Right renal pelvis (tissue), 4 donors: ENCODE data around the gene FLACC1. TPM values are rescaled to one million over a fixed set of nuclear protein-coding genes. Genes with fewer than 3 reads are reported as not detected.
"Not testable (repeated sequence)": the region's sequence is repeated elsewhere in the genome, so short reads cannot be mapped to it uniquely, and the experiment has no call there.

Experiments
- DNase-seq, 4 donors: peaks; one replicate each; pipeline ENCODE4 v3.0.0-alpha.2; 2013; ENCODE audit warnings: low read depth in 4 of 4, low spot score in 3 of 4, missing footprints in 1 of 4
- polyA plus RNA-seq, 4 donors: library from polyadenylated mRNA; unstranded; fragments of 120-200 nt; gene quantifications; one replicate each; pipeline ENCODE4 v1.2.1, GENCODE V29; 2013; ENCODE audit not compliant: insufficient read length in 4 of 4

Gene FLACC1
- polyA plus RNA-seq, 4 donors, result 1.4 to 2.8 (median 1.8) TPM

- DNase-seq, result no peak
Measured at GRCh38 chr2:201350879-201351278, 6.3 kb downstream of the FLACC1 start.

DNA sequence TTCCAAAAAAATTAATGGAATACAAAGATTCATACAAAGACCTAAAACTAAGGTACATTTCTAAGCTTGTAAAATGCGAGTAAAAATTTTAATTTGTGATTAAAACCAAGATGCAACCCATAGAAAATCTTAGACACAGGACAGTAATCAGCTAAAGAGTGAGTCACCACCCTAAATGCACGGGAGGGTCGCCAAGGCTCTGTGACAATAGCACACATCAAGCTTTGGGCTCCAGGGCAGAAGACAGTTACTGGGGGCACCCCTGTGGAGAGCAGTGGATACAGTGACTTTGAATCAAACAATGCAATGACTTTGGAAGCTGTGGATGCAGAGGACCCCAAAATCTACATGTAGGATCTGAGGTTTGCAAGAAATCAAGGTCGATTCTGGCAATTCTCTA is 7.5 kb downstream of the FLACC1 start:
- DNase-seq, result no peak

DNA sequence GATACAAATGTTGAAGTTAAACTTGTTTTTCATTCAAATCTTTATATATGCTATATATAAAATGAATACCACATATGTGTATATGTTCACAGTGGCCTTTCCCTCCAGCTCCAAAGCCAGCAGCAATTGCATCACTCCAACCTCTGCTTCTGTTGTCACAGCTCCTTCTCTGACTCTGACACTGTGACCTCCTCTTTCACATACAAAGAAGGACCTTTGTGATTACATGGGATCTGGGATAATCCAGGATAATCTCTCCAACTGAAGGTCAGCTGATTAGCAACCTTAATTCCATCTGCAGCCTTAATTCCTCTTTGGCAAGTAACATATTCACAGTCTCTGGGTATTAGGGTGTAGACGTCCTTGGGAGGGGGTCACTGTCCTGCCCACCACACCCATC is 8.4 kb downstream of the FLACC1 start:
- DNase-seq, result no peak

DNA sequence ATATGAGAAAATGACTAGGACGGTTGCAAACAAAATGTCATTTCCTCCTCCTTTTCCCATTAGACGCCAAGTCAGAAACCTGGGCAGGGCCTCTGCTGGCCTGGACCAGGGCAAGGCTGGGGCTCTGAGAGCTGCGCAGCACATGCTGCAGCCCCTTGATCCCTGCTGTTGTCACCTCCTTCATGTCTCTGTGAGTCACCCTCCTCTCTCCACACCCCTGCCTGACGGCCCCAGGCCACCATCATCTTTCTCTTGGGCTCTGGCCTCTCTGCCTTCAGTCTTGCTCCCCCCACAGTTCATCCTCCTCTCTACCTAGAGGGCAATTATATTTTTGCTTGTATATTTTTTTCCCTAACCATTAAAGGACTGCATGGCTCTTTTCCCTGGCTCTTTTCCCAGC is 10.0 kb downstream of the FLACC1 start:
- no peak for DNase-seq

GRCh38 chr2:201345625-201346213 is 11.4 kb downstream of the FLACC1 start:
- DNase-seq, result no peak

DNA sequence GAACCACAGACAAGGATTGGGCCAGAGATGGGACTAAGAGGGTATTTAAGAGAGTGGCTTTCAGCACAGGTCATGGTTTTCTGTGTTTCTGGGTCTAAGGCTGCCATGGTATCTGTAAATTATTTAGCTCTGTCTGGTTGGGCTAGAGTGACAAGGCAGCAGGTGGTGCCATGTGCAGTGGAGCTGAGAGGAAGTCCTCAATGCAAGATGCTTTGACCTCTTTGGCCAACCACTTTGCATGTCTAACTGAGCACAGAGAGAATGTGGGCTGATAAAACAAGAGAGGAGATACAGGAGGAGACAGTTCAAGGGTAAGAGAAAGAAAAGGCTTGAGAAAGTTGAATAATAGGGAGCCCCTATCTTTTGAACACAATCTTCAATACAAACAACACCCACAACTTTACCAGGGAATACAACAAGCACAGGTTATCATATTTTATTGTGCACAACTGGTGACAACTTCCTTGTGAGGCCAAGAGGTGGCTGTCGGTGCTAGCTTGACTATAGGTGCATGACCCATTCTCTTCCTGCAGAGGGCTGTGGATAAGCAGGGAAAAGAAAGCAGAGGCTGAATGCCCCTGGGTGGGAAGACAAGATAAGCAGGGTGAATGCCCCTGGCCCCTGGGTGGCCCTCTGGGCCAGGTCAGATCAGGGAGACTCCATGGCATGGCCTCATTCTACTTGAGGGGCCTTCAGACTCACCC is 12.3 kb downstream of the FLACC1 start:
- DNase-seq, result no peak

DNA sequence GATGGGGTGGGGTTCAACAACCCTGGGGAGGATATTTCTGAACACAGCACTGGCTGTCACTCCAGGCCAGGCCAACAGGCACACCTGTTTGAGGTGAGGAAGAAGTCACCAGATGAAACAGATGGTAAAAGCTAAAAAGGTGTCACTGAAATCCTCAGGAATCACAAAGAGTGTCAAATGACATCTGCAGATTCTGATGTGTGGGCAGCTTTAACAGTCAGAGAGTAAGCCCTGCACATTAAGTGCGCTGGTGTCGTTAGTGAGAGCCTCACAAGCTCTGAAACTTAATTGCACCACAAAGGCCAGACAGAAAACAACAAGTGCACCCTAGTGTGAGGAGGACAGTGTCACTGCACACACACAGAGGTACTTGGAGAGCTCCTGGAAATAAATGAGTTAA is 13.6 kb downstream of the FLACC1 start:
- DNase-seq, result no peak

DNA sequence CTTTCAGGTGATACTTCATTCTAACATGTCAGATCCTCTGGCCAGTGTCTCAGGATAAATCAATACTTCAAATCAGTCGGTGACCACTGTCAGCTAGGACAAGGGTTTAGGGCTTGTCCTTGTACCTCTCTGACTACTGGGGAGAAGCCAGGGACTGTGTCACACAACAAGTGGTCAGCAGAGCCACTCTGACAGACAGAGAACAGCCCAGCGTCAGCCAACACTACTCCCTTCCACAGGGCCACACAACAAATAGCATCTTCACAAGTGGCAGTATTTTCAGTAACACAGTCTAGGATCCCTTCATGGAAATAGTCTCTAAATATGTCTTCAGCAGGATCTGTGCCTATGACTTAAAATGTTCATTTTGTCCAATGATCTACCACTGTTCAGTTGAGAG is 14.2 kb downstream of the FLACC1 start:
- no peak for DNase-seq

GRCh38 chr2:201329409-201329808 is 27.7 kb downstream of the FLACC1 start:
- no peak for DNase-seq

DNA sequence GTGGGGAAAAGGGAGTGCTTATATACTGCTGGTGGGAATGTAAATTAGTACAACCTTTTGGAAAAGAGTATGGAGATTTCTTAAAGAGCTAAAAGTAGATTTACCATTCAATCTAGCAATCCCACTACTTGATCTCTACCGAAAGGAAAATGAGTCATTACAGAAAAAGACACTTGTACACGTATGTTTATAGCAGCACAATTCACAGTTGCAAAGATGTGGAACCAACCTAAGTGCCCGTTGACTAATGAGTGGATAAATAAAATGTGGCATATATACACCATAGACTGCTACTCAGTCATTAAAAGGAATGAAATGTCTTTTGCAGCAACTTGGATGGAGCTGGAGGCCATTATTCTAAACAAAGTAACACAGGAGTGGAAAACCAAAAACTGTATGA is 29.5 kb downstream of the FLACC1 start:
- DNase-seq, result no peak

DNA sequence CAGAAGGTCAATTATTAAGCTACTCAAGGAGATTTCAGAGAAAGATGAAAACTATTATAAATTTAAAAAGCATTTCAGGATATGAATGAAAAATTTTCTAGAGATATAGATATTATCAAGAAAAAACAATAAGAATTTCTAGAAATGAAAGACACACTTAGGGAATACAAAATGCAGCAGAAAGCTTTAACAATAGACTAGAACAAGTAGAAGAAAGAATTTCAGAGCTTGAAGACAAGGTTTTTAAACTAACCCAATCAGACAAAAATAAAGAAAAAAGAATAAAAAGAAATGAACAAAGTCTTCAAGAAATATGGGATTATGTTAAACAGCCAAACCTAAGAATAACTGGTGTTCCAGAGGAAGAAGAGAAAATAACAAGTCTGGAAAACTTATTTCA is 34.4 kb downstream of the FLACC1 start:
- DNase-seq, result no peak

GRCh38 chr2:201320701-201321100 is 36.4 kb downstream of the FLACC1 start:
- no peak for DNase-seq

DNA sequence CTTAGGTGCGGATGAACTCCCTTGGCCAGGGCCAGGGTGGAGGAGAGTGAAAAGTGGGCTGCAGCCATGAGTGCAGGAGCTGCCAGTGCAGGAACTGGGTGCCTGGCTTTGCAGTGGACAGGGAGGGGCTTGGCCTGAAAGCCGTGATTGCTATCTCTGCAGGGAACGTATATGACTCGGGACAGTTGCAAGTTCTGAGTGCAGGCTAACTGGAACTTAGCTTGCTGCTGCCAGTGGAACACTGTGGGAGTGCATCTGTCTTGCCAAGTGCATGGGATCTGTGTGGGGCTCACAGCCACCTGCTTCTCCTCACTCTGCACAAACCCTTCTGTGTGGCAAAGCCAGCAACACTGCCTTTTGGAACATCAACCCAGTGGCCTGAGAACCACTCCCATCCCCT is 36.9 kb downstream of the FLACC1 start:
- DNase-seq, result no peak

GRCh38 chr2:201319511-201319910 is 37.6 kb downstream of the FLACC1 start:
- DNase-seq, result no peak

GRCh38 chr2:201313362-201313761 is 43.8 kb downstream of the FLACC1 start:
- no peak for DNase-seq

DNA sequence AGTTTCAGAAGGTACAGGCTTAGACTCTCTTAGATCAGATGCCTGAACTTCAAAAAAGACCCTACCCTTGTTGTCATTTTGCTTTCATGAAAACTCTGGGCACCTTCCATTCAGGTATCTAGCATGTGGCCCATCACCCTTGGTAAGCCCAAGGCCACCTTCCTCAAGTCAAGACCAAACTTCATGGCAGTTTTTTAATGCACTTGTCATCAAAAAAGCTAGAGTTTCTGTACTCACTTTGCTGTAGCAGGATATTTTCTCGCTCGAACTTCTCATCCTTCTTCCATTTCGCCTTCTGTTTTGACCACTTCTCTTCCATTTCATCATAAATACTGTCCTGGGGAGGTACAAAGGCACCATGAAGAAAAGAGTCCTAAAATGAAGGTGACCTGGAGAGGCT is 48.2 kb downstream of the FLACC1 start:
- no peak for DNase-seq

DNA sequence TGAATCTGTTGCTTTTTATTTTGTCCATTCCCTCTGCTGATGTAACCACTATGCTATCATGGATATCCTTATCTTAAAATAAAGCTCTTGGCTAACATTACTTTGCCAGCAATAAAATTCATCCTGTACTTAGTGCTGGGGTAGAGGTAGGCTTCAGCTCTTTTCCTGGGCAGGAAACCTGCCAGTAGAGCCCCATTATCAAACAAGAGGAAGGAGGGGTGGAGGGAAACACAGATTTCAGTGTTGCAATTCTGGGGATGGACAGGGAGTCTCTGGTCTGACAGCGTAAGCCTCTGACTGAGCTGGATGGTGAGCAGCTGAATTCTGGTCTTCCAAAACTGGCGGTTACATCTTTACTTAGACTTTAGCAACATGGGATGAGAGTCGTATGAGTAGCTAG is 49.3 kb downstream of the FLACC1 start:
- no peak for DNase-seq

GRCh38 chr2:201299929-201300328 is 57.2 kb downstream of the FLACC1 start:
- not testable (repeated sequence) for DNase-seq

- DNase-seq, result no peak
Measured at GRCh38 chr2:201298462-201299052, 58.6 kb downstream of the FLACC1 start.

GRCh38 chr2:201290457-201291148 is 66.5 kb downstream of the FLACC1 start:
- not testable (repeated sequence) for DNase-seq

- no peak for DNase-seq
Measured at GRCh38 chr2:201285499-201285898, 71.6 kb downstream of the FLACC1 start.
